K562 (cell line): Measurements from ENCODE around the gene PLXNB1.

Experiments used
- BRCA1 ChIP-seq, 2 experiments: fragments of 450-650 bp in 1 of 2; sonication (generic) in 1 of 2; formaldehyde crosslinking in 1 of 2; IDR thresholded peaks; 2 replicates each; pipeline versions ENCODE4 v1.5.0 to v1.6.1; 2017 to 2020; ENCODE audit warnings: mild to moderate bottlenecking in 1 of 2, missing genetic modification reagents in 1 of 2
- HIVEP1 ChIP-seq: fragments of 250-450 bp; sonication (Bioruptor Pico); IDR thresholded peaks from 2 replicates; pipeline ENCODE4 v1.4.0; 2020; ENCODE audit warnings: mild to moderate bottlenecking
- HMG20A ChIP-seq: fragments of 450-650 bp; formaldehyde crosslinking; conservative IDR thresholded peaks from 2 replicates; pipeline ENCODE4 v1.4.0; 2020; ENCODE audit warnings: mild to moderate bottlenecking, mixed read lengths
- MAFF ChIP-seq: IDR thresholded peaks from 2 replicates; pipeline ENCODE4 v1.6.1; 2012; ENCODE audit warnings: low read length, improper control_type of control experiment
- ZNF384 ChIP-seq: IDR thresholded peaks from 2 replicates; pipeline ENCODE4 v1.6.1; 2012; ENCODE audit warnings: low read depth, low read length, improper control_type of control experiment
- TF ChIP-seq, protein P1 (sequence below): fragments of 200-800 bp; sonication (Bioruptor generic); IDR thresholded peaks from 2 replicates; pipeline ENCODE4 v1.6.1; 2016; ENCODE audit warnings: missing genetic modification characterization, missing compliant biosample characterization
- TF ChIP-seq, protein P2 (sequence below), 3 experiments: IDR thresholded peaks in 2 of 3; conservative IDR thresholded peaks in 1 of 3; 2 replicates each; pipeline ENCODE4 v1.5.1; 2011 to 2012; ENCODE audit warnings: low read length in 3 of 3, mild to moderate bottlenecking in 3 of 3, control low read depth in 2 of 3, improper control_type of control experiment in 1 of 3, inconsistent platforms in 1 of 3, low read depth in 1 of 3, mixed read lengths in 1 of 3, moderate library complexity in 1 of 3; ENCODE audit not compliant: insufficient read depth in 2 of 3

DNA sequence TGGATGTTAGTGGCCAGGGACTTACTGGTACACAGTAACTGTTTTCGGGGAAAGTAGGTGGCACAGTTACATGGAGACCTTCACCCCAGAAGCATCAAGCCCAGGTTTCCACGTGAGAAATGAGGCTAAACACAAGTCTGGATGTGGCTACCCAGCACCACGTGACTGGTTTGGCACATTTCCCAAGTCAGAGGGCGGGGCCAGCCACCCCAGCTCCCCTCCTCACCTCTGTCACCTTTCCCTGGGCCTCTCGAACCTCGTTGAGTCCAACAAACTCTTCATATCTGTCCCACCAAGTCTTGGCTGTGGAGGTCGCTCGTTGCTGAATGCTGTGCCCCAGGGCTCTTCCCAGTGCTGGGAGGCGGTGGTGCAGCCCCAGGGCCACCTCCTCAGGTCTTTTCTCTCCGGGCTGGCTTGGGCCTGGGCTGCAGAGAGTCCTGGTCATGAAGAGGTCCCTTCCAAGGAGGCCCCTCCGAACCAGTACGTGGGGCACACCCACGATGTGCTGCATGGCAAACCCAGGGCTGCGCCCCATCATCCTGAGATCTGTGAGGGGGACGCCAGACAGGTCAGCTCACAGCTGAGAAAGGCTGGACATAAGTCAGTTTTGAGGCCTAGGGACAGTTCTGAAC lies 4.8 kb upstream of the PLXNB1 start:
- TF ChIP-seq HMG20A (CRISPR knock-in tag) (no peak), ZNF384 (no peak), HIVEP1 (no peak), BRCA1 (IDR thresholded peaks at IDR 0.05) (no peak), BRCA1 (CRISPR knock-in tag; IDR thresholded peaks at IDR 0.05) (no peak), MAFF (no peak)
- TF ChIP-seq, protein P1, sequence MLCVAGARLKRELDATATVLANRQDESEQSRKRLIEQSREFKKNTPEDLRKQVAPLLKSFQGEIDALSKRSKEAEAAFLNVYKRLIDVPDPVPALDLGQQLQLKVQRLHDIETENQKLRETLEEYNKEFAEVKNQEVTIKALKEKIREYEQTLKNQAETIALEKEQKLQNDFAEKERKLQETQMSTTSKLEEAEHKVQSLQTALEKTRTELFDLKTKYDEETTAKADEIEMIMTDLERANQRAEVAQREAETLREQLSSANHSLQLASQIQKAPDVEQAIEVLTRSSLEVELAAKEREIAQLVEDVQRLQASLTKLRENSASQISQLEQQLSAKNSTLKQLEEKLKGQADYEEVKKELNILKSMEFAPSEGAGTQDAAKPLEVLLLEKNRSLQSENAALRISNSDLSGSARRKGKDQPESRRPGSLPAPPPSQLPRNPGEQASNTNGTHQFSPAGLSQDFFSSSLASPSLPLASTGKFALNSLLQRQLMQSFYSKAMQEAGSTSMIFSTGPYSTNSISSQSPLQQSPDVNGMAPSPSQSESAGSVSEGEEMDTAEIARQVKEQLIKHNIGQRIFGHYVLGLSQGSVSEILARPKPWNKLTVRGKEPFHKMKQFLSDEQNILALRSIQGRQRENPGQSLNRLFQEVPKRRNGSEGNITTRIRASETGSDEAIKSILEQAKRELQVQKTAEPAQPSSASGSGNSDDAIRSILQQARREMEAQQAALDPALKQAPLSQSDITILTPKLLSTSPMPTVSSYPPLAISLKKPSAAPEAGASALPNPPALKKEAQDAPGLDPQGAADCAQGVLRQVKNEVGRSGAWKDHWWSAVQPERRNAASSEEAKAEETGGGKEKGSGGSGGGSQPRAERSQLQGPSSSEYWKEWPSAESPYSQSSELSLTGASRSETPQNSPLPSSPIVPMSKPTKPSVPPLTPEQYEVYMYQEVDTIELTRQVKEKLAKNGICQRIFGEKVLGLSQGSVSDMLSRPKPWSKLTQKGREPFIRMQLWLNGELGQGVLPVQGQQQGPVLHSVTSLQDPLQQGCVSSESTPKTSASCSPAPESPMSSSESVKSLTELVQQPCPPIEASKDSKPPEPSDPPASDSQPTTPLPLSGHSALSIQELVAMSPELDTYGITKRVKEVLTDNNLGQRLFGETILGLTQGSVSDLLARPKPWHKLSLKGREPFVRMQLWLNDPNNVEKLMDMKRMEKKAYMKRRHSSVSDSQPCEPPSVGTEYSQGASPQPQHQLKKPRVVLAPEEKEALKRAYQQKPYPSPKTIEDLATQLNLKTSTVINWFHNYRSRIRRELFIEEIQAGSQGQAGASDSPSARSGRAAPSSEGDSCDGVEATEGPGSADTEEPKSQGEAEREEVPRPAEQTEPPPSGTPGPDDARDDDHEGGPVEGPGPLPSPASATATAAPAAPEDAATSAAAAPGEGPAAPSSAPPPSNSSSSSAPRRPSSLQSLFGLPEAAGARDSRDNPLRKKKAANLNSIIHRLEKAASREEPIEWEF (CRISPR knock-in tag), result no peak
- TF ChIP-seq, protein P2, sequence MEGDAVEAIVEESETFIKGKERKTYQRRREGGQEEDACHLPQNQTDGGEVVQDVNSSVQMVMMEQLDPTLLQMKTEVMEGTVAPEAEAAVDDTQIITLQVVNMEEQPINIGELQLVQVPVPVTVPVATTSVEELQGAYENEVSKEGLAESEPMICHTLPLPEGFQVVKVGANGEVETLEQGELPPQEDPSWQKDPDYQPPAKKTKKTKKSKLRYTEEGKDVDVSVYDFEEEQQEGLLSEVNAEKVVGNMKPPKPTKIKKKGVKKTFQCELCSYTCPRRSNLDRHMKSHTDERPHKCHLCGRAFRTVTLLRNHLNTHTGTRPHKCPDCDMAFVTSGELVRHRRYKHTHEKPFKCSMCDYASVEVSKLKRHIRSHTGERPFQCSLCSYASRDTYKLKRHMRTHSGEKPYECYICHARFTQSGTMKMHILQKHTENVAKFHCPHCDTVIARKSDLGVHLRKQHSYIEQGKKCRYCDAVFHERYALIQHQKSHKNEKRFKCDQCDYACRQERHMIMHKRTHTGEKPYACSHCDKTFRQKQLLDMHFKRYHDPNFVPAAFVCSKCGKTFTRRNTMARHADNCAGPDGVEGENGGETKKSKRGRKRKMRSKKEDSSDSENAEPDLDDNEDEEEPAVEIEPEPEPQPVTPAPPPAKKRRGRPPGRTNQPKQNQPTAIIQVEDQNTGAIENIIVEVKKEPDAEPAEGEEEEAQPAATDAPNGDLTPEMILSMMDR (IDR thresholded peaks at IDR 0.05 in 2 of 3, conservative IDR thresholded peaks at IDR 0.05 in 1 of 3; ENCODE audit: insufficient read depth in 2 of 3, low read depth in 1 of 3, low read length in 3 of 3), result no peak
